A204.1 (cell line): ENCODE results near the gene NOMO2.
"Not testable (repeated sequence)": the region's sequence is repeated elsewhere in the genome, so short reads cannot be mapped to it uniquely, and the experiment has no call there.

ENCODE experiments used
- FAIRE-seq: peaks from 2 replicates; lab custom pipeline; 2012; peaks lifted over from hg19 to GRCh38; lab: Jason Lieb, UNC

Gene NOMO2

DNA sequence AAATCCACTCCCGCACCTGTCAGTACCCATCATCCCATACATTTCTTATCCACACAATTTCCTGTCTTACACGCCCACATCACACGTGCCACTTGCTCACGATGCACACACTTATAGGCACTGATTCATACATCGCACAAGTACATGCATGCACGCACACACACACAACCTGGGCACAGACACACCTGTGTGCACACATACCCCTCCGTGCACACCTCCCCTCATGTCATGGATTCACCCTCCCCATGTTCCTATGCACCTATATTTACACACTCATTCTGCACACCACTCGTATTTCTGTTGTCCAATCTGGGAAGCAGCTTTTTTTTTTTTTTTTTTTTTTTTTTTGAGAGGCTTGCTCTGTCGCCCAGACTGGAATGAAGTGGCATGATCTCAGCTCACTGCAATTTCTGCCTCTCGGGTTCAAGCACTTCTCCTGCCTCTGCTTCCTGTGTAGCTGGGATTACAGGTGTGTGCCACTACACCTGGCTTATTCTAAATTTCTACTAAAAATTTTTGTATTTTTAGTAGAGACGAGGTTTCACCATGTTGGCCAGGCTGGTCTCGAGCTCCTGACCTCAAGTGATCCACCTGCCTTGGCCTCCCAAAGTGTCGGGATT, 13.5 kb upstream of the NOMO2 start:
- FAIRE-seq: not testable (repeated sequence)

DNA sequence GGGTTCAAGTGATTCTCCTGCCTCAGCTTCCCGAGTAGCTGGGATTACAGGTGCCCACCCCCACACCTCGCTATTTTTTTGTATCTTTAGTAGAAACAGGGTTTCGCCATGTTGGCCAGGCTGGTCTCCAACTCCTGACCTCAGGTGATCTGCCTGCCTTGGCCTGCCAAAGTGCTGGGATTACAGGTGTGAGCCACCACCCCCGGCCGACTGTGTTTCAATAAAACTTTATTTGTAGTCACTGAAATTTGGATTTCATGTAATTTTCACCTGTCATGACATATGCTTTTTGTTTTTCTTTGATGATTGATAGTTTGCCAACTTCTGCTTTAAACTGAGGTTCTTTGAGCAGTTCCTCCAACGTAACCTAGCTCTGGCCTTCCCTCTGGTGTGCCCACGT, 12.0 kb upstream of the NOMO2 start:
- FAIRE-seq: not testable (repeated sequence)

DNA sequence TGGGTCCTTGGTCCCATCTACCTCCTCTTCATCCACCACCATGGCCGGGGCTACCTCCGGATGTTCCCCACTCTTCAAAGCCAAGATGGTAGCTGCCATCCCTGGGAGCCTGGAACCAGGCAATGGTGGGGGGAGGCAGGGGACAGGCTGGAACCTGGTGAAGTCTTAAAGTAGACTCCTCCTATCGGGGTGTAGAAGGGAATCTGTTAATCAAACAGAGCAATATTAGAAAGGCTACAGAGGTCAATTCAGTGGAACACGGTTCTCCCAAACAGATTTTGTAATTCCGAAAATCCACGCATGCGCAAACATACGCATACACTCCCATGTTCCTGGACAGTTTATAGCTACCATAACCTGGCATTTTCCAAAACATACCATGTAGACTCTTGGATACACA, 11.1 kb upstream of the NOMO2 start:
- FAIRE-seq: not testable (repeated sequence)

GRCh38 chr16:18571307-18571850, 9.5 kb upstream of the NOMO2 start:
- FAIRE-seq: not testable (repeated sequence)

DNA sequence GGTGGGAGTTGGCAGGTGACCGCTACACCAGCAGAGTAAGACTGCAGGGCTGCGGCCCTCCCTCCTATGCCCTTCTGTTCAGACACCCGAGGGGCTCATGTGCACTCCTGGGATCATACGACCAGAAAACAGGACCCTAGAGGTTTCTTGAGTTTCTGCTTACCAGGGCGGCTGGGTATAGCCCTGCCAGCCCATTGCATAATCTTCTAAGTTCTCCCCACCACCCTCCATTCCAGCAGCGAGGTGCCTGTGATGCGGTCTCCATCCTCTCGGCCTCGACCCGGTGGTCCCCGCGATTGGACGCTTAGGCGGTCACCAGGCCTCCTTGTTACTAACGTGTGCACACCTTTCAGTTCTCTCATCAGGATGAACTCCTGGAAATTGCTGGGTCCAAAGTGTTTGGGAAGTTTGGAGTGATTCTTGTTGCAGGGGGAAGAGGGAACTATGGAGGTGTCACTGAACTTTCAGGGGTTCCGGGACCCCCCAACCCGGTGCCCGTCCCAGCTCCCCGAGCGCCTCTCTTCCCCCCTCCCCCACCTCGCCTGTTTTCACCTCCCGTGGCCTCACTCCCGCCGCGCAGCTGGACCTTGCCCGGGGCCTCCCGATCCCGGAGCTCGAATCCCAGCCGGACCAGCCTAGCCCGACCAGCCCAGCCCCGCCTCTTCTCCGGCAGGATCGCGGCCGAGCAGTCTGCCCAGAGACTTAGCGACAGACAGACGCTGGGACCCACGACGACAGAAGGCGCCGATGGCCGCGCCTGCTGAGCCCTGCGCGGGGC, 8.8 kb upstream of the NOMO2 start:
- FAIRE-seq: not testable (repeated sequence)

DNA sequence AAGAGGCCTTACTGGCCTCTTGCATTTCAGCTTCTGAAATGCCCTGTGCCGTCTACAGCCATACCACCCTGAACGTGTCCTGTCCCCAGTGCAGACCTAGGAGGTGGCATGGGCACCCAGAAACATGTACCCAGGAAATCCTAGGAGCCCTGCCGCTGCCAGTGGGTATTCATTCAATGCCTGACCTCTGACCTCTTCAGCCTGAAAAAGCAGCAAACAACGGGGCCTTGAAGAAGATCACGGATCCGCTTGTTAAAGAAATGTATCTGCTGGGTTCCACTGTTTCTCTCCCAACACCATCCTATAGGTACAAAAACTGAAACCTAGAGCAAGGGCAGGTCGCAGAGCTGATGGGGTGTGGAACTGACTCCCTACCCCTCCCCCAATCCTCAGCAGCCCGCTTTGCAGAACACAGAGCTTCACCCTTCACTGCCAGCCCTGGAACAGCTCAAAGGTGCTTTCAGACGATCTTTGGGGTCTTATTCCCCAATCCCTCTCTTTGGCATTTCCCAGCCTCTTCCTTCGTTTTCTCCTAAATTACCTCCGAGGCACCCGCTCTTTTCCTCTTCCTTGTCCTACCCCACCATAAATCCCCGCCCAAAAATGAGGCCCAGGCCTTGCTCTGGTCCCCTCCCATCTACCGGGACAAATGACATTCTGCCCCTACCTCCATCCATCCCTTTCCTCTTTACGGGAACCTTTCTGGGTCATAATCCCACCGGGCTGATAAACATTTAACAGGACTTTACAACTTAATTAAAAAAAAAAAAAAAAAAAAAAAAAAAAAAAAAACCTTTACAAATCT, 1.3 kb downstream of the NOMO2 start:
- not testable (repeated sequence) for FAIRE-seq

DNA sequence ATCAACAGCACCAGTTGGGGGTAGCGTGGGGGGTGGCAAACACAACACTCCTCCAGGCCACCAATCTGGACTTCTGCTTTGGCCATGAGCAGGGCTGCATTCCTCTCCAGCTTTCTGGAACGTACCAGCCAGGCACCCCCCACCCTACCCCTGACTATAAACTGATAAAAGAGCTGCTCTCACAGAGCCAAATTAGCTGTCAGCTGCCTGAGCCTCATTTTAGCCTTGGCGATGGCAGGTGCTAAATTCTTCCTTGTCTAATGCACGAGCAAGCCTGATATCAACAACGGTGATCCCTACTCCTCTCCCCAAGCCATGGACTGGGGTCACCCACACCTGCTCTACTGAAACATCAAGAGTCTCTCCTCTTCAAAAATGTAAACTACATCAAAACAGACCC, 8.2 kb downstream of the NOMO2 start:
- FAIRE-seq: not testable (repeated sequence)

DNA sequence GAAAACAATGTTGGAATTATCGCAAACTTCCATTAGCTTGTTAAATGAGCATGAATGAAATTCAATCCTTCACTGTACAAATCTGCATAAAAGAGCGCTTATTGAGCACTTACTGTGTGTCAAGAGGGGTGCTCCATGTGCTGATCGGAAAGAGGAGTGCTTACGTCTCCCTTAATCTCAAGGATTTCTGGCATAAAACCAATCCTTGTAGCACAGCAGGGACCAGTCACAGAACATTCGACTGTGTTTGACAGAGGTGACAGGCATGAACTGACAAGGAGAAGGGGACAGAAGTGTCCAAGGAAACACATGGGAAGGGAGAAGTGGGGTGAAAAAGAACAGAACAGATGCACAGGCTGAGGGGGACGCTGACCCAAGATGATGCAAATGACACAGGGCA, 14.5 kb downstream of the NOMO2 start:
- FAIRE-seq: not testable (repeated sequence)

- FAIRE-seq: not testable (repeated sequence)
These were observed 15.0 kb downstream of the NOMO2 start for GRCh38 chr16:18546853-18547252.

GRCh38 chr16:18544232-18545081, 17.4 kb downstream of the NOMO2 start:
- FAIRE-seq: not testable (repeated sequence)

- FAIRE-seq: not testable (repeated sequence)
These were observed 20.0 kb downstream of the NOMO2 start for GRCh38 chr16:18541912-18542311.

- FAIRE-seq: not testable (repeated sequence)
These were observed 24.9 kb downstream of the NOMO2 start for GRCh38 chr16:18537004-18537403.

DNA sequence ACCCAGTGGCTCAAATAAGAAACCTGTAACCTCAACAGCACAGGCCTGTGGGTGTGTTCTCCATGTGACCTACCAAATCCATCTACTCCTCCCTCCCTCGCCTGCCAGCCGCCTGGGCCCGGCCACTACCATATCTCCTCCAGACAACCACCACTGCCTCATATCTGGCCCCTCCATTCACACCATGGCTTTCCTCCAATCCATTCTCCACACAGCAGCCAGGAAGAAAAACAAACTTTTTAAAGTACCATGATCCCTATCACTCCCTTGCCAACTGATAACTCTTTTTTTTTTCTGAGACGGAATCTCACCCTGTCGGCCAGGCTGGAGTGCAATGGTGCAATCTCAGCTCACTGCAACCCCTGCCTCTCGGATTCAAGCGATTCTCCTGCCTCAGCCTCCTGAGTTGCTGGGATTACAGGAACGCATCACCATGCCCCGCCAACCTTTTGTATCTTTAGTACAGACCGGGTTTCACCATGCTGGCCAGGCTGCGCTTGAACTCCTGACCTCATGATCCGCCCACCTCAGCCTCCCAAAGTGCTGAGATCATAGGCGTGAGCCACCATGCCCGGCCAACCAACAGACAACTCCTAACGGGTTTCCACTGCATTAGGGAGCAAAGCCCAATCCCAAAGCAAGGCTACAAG, 26.3 kb downstream of the NOMO2 start:
- FAIRE-seq: not testable (repeated sequence)

DNA sequence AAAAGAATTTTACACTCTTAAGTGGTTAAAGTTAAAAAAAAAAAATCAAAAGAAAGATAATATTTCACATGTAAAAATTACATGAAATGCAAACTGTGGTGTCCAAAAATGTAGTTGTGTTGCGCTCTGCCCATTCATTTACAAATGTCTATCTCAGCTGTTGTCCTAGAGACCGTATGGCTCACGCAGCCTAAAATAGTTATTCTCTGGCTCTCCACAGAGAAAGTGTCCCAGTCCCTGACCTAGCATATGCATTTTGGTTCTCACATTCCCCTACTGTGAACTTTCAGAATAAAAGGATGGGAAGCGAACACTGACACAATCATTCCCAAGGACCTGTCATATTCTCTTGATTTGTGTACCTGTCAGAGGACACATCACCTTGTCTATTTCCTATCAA, 27.6 kb downstream of the NOMO2 start:
- not testable (repeated sequence) for FAIRE-seq

- not testable (repeated sequence) for FAIRE-seq
These were observed 30.6 kb downstream of the NOMO2 start for GRCh38 chr16:18531323-18531722.

- not testable (repeated sequence) for FAIRE-seq
These were observed 31.6 kb downstream of the NOMO2 start for GRCh38 chr16:18530329-18530728.

DNA sequence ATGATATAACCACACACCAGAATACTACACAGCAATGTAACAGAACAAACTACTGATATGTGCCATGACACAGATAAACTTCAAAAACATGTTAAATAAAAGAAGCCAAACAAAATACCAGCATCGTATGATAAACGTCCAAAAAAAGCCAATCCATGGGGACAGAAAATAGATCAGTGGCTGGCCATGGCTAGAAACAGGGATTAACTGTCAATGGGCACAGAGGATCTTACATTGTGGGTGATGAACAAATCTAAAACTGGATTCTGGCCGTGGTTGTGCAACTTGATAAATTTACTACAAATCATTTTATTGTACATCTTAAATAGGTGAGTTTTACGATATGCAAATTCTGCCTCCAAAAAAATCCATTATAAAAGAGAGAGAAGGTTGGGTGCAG, 35.4 kb downstream of the NOMO2 start:
- not testable (repeated sequence) for FAIRE-seq

DNA sequence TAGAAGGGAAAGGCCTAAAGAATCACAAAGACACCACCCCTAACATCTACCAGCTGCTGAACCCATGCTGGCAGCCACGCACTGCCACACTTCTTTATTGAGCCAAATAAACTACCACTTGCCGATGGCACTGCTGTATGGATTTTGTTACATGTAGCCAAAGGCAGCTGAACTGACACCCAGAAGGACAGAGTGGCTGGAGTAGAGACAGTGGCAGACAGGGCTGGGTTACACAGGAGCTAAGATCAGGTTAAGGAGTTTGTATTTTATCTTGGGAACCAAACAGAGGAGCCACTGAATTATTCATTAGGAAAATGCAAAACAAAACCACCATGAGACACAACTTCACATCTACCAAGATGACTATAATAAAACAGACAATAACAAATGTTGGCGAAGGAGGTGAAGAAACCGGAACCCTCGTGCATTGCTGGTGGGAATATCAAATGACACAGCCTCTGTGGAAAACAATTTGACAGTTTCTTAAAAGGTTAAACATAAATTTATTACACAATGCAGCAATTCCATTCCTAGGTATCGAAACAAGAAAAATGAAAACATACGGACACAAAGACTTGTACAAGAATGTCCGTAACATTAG, 35.9 kb downstream of the NOMO2 start:
- FAIRE-seq: not testable (repeated sequence)

GRCh38 chr16:18522637-18523036, 39.3 kb downstream of the NOMO2 start:
- FAIRE-seq: not testable (repeated sequence)

DNA sequence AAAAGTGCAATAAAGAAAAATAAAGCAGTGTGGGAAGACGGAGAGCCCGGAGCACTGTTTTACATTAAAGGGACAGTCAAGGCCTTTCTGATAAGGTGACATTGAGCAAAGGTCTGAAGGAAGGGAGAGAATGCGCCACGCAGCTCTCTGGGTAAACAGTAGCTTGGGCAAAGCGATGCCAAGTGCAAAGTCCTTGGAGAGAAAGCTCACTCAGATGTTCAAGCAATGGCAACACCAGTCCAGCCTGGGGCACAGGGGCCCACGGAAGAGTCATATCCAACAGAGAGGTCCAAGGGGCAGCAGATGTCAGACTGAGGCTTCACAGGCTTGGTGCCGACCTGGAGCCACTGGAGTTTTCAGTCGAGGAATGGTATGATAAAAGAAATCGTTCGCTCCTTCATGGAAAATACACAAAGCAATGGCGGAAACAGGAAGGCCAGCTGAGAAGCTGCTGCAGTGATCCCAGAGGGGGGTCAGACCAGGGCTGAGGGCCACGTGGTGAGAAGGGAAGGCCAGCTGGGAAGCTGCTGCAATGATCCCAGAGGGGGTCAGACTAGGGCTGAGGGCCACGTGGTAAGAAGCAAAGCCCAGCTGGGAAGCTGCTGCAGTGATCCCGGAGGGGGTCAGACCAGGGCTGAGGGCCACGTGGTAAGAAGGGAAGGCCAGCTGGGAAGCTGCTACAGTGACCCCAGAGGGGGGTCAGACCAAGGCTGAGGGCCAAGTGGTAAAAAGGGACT, 40.3 kb downstream of the NOMO2 start:
- not testable (repeated sequence) for FAIRE-seq
